HCT116 (cell line): ENCODE measurements around the gene MED13L.

Source experiments
- CTCF ChIP-seq, 3 experiments: fragments of 200-600 bp in 1 of 3; sonication (generic) in 1 of 3; IDR thresholded peaks in 2 of 3; conservative IDR thresholded peaks in 1 of 3; 2 replicates each; pipeline ENCODE4 v1.5.1; 2012 to 2017; ENCODE audit warnings: low read depth in 2 of 3, low read length in 2 of 3, antibody characterized with exemption in 1 of 3, borderline replicate concordance in 1 of 3, control low read depth in 1 of 3, mild to moderate bottlenecking in 1 of 3, mixed read lengths in 1 of 3, mixed run types in 1 of 3, moderate library complexity in 1 of 3; ENCODE audit not compliant: insufficient read depth in 1 of 3
- ELF1 ChIP-seq: IDR thresholded peaks from 2 replicates; pipeline ENCODE4 v1.6.1; 2012; ENCODE audit warnings: low read depth, borderline replicate concordance
- EZH2 ChIP-seq: fragments of 200-600 bp; sonication (generic); IDR thresholded peaks from 2 replicates; pipeline ENCODE4 v1.6.1; 2017; ENCODE audit warnings: antibody characterized with exemption, mixed run types
- FOSL1 ChIP-seq: IDR thresholded peaks from 2 replicates; pipeline ENCODE4 v1.6.1; 2012; ENCODE audit warnings: low read depth
- POLR2A ChIP-seq: IDR thresholded peaks from 2 replicates; pipeline ENCODE4 v1.7.0; 2011; ENCODE audit warnings: borderline replicate concordance; ENCODE audit not compliant: insufficient read depth, insufficient read length; ENCODE audit errors: extremely low read depth
- POLR2AphosphoS5 ChIP-seq: IDR thresholded peaks from 2 replicates; pipeline ENCODE4 v1.6.1; 2011; ENCODE audit warnings: mild to moderate bottlenecking, low read depth, low read length, moderate library complexity
- RAD21 ChIP-seq: IDR thresholded peaks from 2 replicates; pipeline ENCODE4 v1.6.1; 2012; ENCODE audit warnings: low read depth, mild to moderate bottlenecking
- SRF ChIP-seq: IDR thresholded peaks from 2 replicates; pipeline ENCODE4 v1.6.1; 2012; ENCODE audit warnings: low read depth
- ZNF274 ChIP-seq: fragments of 200-500 bp; sonication (Bioruptor generic); IDR thresholded peaks from 2 replicates; pipeline ENCODE4 v1.6.1; 2014; ENCODE audit warnings: mild to moderate bottlenecking, low read depth, low read length, inconsistent platforms
- TF ChIP-seq, protein P1 (sequence below): IDR thresholded peaks from 2 replicates; pipeline ENCODE4 v1.6.1; 2012
- TF ChIP-seq, protein P2 (sequence below): IDR thresholded peaks from 2 replicates; pipeline ENCODE4 v1.6.1; 2011; ENCODE audit warnings: mild to moderate bottlenecking, low read length, moderate library complexity; ENCODE audit not compliant: insufficient replicate concordance; ENCODE audit errors: extremely low read depth

- TF ChIP-seq, protein P1, sequence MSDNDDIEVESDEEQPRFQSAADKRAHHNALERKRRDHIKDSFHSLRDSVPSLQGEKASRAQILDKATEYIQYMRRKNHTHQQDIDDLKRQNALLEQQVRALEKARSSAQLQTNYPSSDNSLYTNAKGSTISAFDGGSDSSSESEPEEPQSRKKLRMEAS = no peak
- TF ChIP-seq ZNF274 (no peak), EZH2 (no peak), POLR2AphosphoS5 (no peak), CTCF (IDR thresholded peaks at IDR 0.05 in 2 of 3, conservative IDR thresholded peaks at IDR 0.05 in 1 of 3; ENCODE audit: borderline replicate concordance in 1 of 3, insufficient read depth in 1 of 3, low read depth in 2 of 3, low read length in 2 of 3) (no peak), FOSL1 (no peak), POLR2A (no peak), ELF1 (no peak), RAD21 (no peak), SRF (no peak)
- TF ChIP-seq, protein P2, sequence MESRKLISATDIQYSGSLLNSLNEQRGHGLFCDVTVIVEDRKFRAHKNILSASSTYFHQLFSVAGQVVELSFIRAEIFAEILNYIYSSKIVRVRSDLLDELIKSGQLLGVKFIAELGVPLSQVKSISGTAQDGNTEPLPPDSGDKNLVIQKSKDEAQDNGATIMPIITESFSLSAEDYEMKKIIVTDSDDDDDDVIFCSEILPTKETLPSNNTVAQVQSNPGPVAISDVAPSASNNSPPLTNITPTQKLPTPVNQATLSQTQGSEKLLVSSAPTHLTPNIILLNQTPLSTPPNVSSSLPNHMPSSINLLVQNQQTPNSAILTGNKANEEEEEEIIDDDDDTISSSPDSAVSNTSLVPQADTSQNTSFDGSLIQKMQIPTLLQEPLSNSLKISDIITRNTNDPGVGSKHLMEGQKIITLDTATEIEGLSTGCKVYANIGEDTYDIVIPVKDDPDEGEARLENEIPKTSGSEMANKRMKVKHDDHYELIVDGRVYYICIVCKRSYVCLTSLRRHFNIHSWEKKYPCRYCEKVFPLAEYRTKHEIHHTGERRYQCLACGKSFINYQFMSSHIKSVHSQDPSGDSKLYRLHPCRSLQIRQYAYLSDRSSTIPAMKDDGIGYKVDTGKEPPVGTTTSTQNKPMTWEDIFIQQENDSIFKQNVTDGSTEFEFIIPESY = no peak
Observed at GRCh38 chr12:115920395-115921183, 356.9 kb downstream of the MED13L start.
